Measurements from ENCODE around the gene IL7R. TPM values are rescaled to one million over a fixed set of nuclear protein-coding genes. Genes with fewer than 3 reads are reported as not detected.

Gene IL7R
- total RNA-seq, 1 experiment from 2014 or later: not detected

GRCh38 chr5:35870605-35871004 is 13.9 kb downstream of the IL7R start:
- H3K27me3 ChIP-seq (ENCODE audit: insufficient read depth, low read length): no peaks in the 10 kb centered on the region
- no peak overlapping the region for H3K9ac ChIP-seq (ENCODE audit: extremely low read depth, insufficient read length, low read length)
- H3K27me3 Mint-ChIP-seq (ENCODE audit: low read depth): no peaks in the 10 kb centered on the region; the same call in 1 of the 2 replicates
- H4K5ac ChIP-seq (ENCODE audit: insufficient read length, low read depth, low read length): no peak overlapping the region
- no peak overlapping the region for H2BK15ac ChIP-seq (ENCODE audit: low read depth, low read length)
- no peak overlapping the region for H3T11ph ChIP-seq (ENCODE audit: low read length)
- no peak overlapping the region for H2BK20ac ChIP-seq (ENCODE audit: low read depth, low read length, poor library complexity, severe bottlenecking)
- H4K20me1 ChIP-seq (ENCODE audit: control insufficient read depth, insufficient read depth, insufficient read length): no peaks in the 10 kb centered on the region
- no peak overlapping the region for H2BK120ac ChIP-seq (ENCODE audit: low read depth, low read length, poor library complexity, severe bottlenecking)
- H3K79me2 ChIP-seq (ENCODE audit: insufficient read depth, low read length): no peaks in the 10 kb centered on the region
- no peak for TF ChIP-seq CTCF (conservative IDR thresholded peaks at IDR 0.05)
- H3K14ac ChIP-seq (ENCODE audit: insufficient read depth, low read length): no peak overlapping the region
- H3K27ac Mint-ChIP-seq: no peak overlapping the region
- H3K56ac ChIP-seq (ENCODE audit: insufficient read length, low read depth, low read length): no peak overlapping the region
- no peak overlapping the region for H4K91ac ChIP-seq (ENCODE audit: insufficient read length, low read depth, low read length)
- H3K9me3 ChIP-seq (ENCODE audit: control insufficient read depth, low read depth, low read length): no peaks in the 10 kb centered on the region
- no peak overlapping the region for H2BK5ac ChIP-seq (ENCODE audit: insufficient read length, low read length)
- no peak overlapping the region for H2AK5ac ChIP-seq (ENCODE audit: insufficient read length, low read length)
- H3K4me1 Mint-ChIP-seq: no peaks in the 10 kb centered on the region
- H3K18ac ChIP-seq (ENCODE audit: insufficient read length, low read depth, low read length): no peak overlapping the region
- H3K27ac ChIP-seq (ENCODE audit: insufficient read length, low read depth, low read length): no peak overlapping the region
- no peak overlapping the region for H3K23ac ChIP-seq (ENCODE audit: insufficient read length, low read depth, low read length)
- H2AFZ ChIP-seq (ENCODE audit: low read length): no peak overlapping the region
- DNase-seq: no peak
- no peak overlapping the region for H3K4me3 Mint-ChIP-seq
- no peaks in the 10 kb centered on the region for H3K4me1 ChIP-seq (ENCODE audit: insufficient read depth, low read length)
- no peak overlapping the region for H3K4ac ChIP-seq (ENCODE audit: low read depth, low read length)
- H3K23me2 ChIP-seq (ENCODE audit: insufficient read length, low read depth, low read length, poor library complexity, severe bottlenecking): no peaks in the 10 kb centered on the region
- WGBS (ENCODE audit: extremely low coverage, insufficient read length, low lambda C conversion rate): no CpG with 5 or more reads among the region's 4 CpGs
- H4K8ac ChIP-seq (replicated peaks; ENCODE audit: insufficient read length, low read depth, low read length): no peak overlapping the region
- peaks cover 0 to 3% of the 10 kb centered on the region in 2 experiments; a peak in 1 of 5 replicates for H3K9me3 Mint-ChIP-seq
- H3K4me2 ChIP-seq (ENCODE audit: insufficient read depth, insufficient read length, low read length): no peak overlapping the region
- no peak overlapping the region for H2BK12ac ChIP-seq (ENCODE audit: insufficient read length, low read depth, low read length)
- H3K79me1 ChIP-seq (ENCODE audit: insufficient read depth, low read depth, low read length, poor library complexity, severe bottlenecking): no peaks in the 10 kb centered on the region
- no peaks in the 10 kb centered on the region; a peak in 1 of 7 replicates for H3K36me3 Mint-ChIP-seq (ENCODE audit: insufficient read depth in 1 of 3, low read depth in 3 of 3)
